HEK293 (cell line): ENCODE results near the gene ADGRD2.

Source experiments
- CTCF ChIA-PET: fragments of 350-600 bp; formaldehyde crosslinking; extraction: SDS; loops from one replicate; lab custom pipeline; 2021; ENCODE audit warnings: antibody characterized with exemption; lab: Yijun Ruan, JAX
- POLR2A ChIA-PET: fragments of 300-600 bp; formaldehyde crosslinking; extraction: SDS; loops from one replicate; lab custom pipeline; 2020; ENCODE audit warnings: antibody characterized with exemption, inconsistent platforms; lab: Yijun Ruan, JAX
- H3K27ac ChIP-seq: fragments of 200-500 bp; sonication (Bioruptor generic); 2 replicates; pipeline ENCODE4 v1.5.1; 2014; ENCODE audit warnings: low read depth, low read length, control low read depth, inconsistent platforms; ENCODE audit errors: extremely low read depth
- H3K36me3 ChIP-seq, 2 experiments: fragments of 200-500 bp in 1 of 2; sonication (Bioruptor generic) in 1 of 2; 1 replicate in 1 of 2; 2 replicates in 1 of 2; pipeline ENCODE4 v1.5.1; 2014 to 2017; ENCODE audit warnings: inconsistent platforms in 2 of 2, low read length in 2 of 2; ENCODE audit not compliant: control insufficient read depth in 2 of 2, insufficient read depth in 1 of 2
- H3K4me1 ChIP-seq: fragments of 200-500 bp; sonication (Bioruptor generic); 2 replicates; pipeline ENCODE4 v1.5.1; 2014; ENCODE audit warnings: mild to moderate bottlenecking, low read length, inconsistent platforms; ENCODE audit not compliant: control insufficient read depth, insufficient read depth
- H3K4me3 ChIP-seq: 2 replicates; pipeline ENCODE4 v1.5.1; 2011; ENCODE audit warnings: low read depth, mild to moderate bottlenecking, control low read depth, low read length, moderate library complexity
- H3K9me3 ChIP-seq: fragments of 200-500 bp; sonication (Bioruptor generic); 2 replicates; pipeline ENCODE4 v1.5.1; 2014; ENCODE audit warnings: low read depth, low read length, inconsistent platforms; ENCODE audit not compliant: control insufficient read depth, insufficient read depth
- ELK4 ChIP-seq: IDR thresholded peaks from 2 replicates; pipeline ENCODE4 v1.6.1; 2011; ENCODE audit warnings: mild to moderate bottlenecking, low read depth, low read length, borderline replicate concordance
- PRDM2 ChIP-seq: fragments of 450-650 bp; formaldehyde crosslinking; IDR thresholded peaks from 2 replicates; pipeline ENCODE4 v1.5.1; 2016; ENCODE audit warnings: missing biosample characterization, missing genetic modification characterization, borderline replicate concordance
- ZBTB1 ChIP-seq: fragments of 450-650 bp; formaldehyde crosslinking; IDR thresholded peaks from 2 replicates; pipeline ENCODE4 v1.5.1; 2016; ENCODE audit warnings: missing biosample characterization, missing genetic modification characterization
- ZBTB21 ChIP-seq: fragments of 450-650 bp; formaldehyde crosslinking; IDR thresholded peaks from 2 replicates; pipeline ENCODE4 v1.5.1; 2017; ENCODE audit warnings: missing biosample characterization, missing genetic modification characterization
- ZNF133 ChIP-seq: fragments of 450-650 bp; formaldehyde crosslinking; IDR thresholded peaks from 2 replicates; pipeline ENCODE4 v1.5.1; 2016; ENCODE audit warnings: missing biosample characterization, missing genetic modification characterization
- ZNF138 ChIP-seq: fragments of 450-650 bp; formaldehyde crosslinking; IDR thresholded peaks from 2 replicates; pipeline ENCODE4 v1.5.1; 2016; ENCODE audit warnings: missing biosample characterization, missing genetic modification characterization, borderline replicate concordance
- ZNF148 ChIP-seq: fragments of 450-650 bp; formaldehyde crosslinking; IDR thresholded peaks from 2 replicates; pipeline ENCODE4 v1.5.0; 2017; ENCODE audit warnings: missing biosample characterization, missing genetic modification characterization, borderline replicate concordance
- ZNF174 ChIP-seq: fragments of 450-650 bp; formaldehyde crosslinking; IDR thresholded peaks from 2 replicates; pipeline ENCODE4 v1.5.0; 2017; ENCODE audit warnings: missing biosample characterization, mild to moderate bottlenecking, missing genetic modification characterization
- ZNF184 ChIP-seq: fragments of 450-650 bp; IDR thresholded peaks from 2 replicates; pipeline ENCODE4 v1.5.1; 2018; ENCODE audit warnings: missing biosample characterization, mild to moderate bottlenecking, missing genetic modification characterization
- ZNF2 ChIP-seq: fragments of 450-650 bp; formaldehyde crosslinking; IDR thresholded peaks from 2 replicates; pipeline ENCODE4 v1.5.1; 2016; ENCODE audit warnings: missing biosample characterization, missing genetic modification characterization
- ZNF26 ChIP-seq: fragments of 450-650 bp; formaldehyde crosslinking; IDR thresholded peaks from 2 replicates; pipeline ENCODE4 v1.5.1; 2016; ENCODE audit warnings: missing biosample characterization, missing genetic modification characterization
- ZNF324 ChIP-seq: fragments of 450-650 bp; formaldehyde crosslinking; IDR thresholded peaks from 2 replicates; pipeline ENCODE4 v1.5.1; 2016; ENCODE audit warnings: missing biosample characterization, missing genetic modification characterization
- ZNF341 ChIP-seq: fragments of 450-650 bp; formaldehyde crosslinking; IDR thresholded peaks from 2 replicates; pipeline ENCODE4; 2016; ENCODE audit warnings: low read depth, missing biosample characterization, missing genetic modification characterization
- ZNF513 ChIP-seq: fragments of 450-650 bp; IDR thresholded peaks from 2 replicates; pipeline ENCODE4 v1.5.1; 2018; ENCODE audit warnings: missing biosample characterization, missing genetic modification characterization
- ZNF521 ChIP-seq: fragments of 450-650 bp; formaldehyde crosslinking; IDR thresholded peaks from 2 replicates; pipeline ENCODE4 v1.5.1; 2017; ENCODE audit warnings: missing biosample characterization, mild to moderate bottlenecking, missing genetic modification characterization
- ZNF600 ChIP-seq: fragments of 450-650 bp; formaldehyde crosslinking; IDR thresholded peaks from 2 replicates; pipeline ENCODE4 v1.5.1; 2016; ENCODE audit warnings: missing biosample characterization, missing genetic modification characterization
- ZNF610 ChIP-seq: fragments of 450-650 bp; formaldehyde crosslinking; IDR thresholded peaks from 2 replicates; pipeline ENCODE4 v1.5.1; 2016; ENCODE audit warnings: missing biosample characterization, missing genetic modification characterization, borderline replicate concordance
- ZNF658 ChIP-seq: fragments of 450-650 bp; formaldehyde crosslinking; IDR thresholded peaks from 2 replicates; pipeline ENCODE4; 2016; ENCODE audit warnings: missing biosample characterization, missing genetic modification characterization
- ZNF768 ChIP-seq: fragments of 450-650 bp; formaldehyde crosslinking; IDR thresholded peaks from 2 replicates; pipeline ENCODE4 v1.5.1; 2018; ENCODE audit warnings: missing biosample characterization, mild to moderate bottlenecking, missing genetic modification characterization
- ZSCAN30 ChIP-seq: fragments of 450-650 bp; IDR thresholded peaks from 2 replicates; pipeline ENCODE4 v1.5.1; 2018; ENCODE audit warnings: missing biosample characterization, mild to moderate bottlenecking, missing genetic modification characterization, moderate library complexity

Gene ADGRD2

GRCh38 chr9:124412228-124412575 lies 38.0 kb upstream of the ADGRD2 start:
- ChIA-PET POLR2A (no interaction called here), CTCF (interaction anchor here (0.6 to 1.2 kb wide), 2 partner anchors 23 to 125 kb away, joined by 3 to 5 read pairs; no protein-coding TSS in a partner anchor)
- Histone ChIP-seq H3K36me3 (peaks cover 36 to 71% of the 10 kb centered on the region in 2 experiments), H3K4me3 (no peak overlapping the region), H3K27ac (no peak overlapping the region), H3K4me1 (peaks cover 4% of the 10 kb centered on the region; the same call in 1 of the 2 replicates), H3K9me3 (no peaks in the 10 kb centered on the region)
- TF ChIP-seq ZNF174 = no peak
- TF ChIP-seq ZSCAN30 (tag by site-specific recombination) = no peak
- no peak for TF ChIP-seq ZNF26
- no peak for TF ChIP-seq ZBTB21
- TF ChIP-seq ZNF768 (tag by site-specific recombination) = no peak
- TF ChIP-seq ZNF133 (tag by site-specific recombination) = no peak
- no peak for TF ChIP-seq ZNF600 (tag by site-specific recombination)
- TF ChIP-seq ZNF610 = no peak
- TF ChIP-seq ZNF513 (tag by site-specific recombination) = no peak
- TF ChIP-seq ZNF341 (tag by site-specific recombination) = no peak
- no peak for TF ChIP-seq ZNF324
- no peak for TF ChIP-seq ELK4
- TF ChIP-seq ZNF2 (tag by site-specific recombination) = no peak
- no peak for TF ChIP-seq ZNF658 (tag by site-specific recombination)
- TF ChIP-seq ZBTB1 (tag by site-specific recombination) = no peak
- no peak for TF ChIP-seq ZNF148 (tag by site-specific recombination)
- no peak for TF ChIP-seq ZNF521 (tag by site-specific recombination)
- TF ChIP-seq ZNF138 (tag by site-specific recombination) = no peak
- TF ChIP-seq PRDM2 (tag by site-specific recombination) = no peak
- TF ChIP-seq ZNF184 (tag by site-specific recombination) = no peak
